ENCODE measurements around the gene TCP11. TPM values are rescaled to one million over a fixed set of nuclear protein-coding genes. Genes with fewer than 3 reads are reported as not detected.

TCP11 gene
- total RNA-seq, 1 donor from 2014 or later, result not detected

DNA sequence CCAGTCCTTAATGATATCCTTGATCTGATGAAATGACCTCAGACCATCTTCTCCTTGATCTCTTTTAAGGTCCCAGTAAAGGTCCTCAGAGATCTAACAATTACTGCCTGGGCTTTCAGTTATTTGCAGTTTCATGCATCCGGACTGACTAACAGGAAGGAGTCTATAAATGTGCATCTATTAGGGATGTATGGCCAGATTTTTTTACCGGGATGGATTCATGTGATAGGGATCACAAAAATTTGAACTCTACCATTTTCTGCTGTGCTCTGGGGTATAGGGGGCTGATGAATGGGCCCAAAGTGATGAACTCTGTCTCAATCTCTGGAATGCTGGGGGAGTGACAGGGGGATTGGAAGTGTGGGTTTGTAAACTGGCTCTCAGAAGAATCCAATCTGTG is 36.5 kb upstream of the TCP11 start:
- DNase-seq (ENCODE audit: extremely low spot score in 2 of 2), result no peak
- Histone ChIP-seq H3K4me1 (peaks cover 25% of the 10 kb centered on the region), H3K27me3 (no peaks in the 10 kb centered on the region), H3K9me3 (no peaks in the 10 kb centered on the region), H3K4me3 (no peak overlapping the region), H3K36me3 (no peaks in the 10 kb centered on the region), H3K27ac (no peak overlapping the region)
- intact Hi-C loops (cut with DNase I), result no loop called here
- TF ChIP-seq POLR2A (IDR thresholded peaks at IDR 0.05) (no peak), POLR2AphosphoS5 (IDR thresholded peaks at IDR 0.05; ENCODE audit: insufficient read depth in 1 of 2, low read depth in 1 of 2) (no peak)
- TF ChIP-seq, protein P1, sequence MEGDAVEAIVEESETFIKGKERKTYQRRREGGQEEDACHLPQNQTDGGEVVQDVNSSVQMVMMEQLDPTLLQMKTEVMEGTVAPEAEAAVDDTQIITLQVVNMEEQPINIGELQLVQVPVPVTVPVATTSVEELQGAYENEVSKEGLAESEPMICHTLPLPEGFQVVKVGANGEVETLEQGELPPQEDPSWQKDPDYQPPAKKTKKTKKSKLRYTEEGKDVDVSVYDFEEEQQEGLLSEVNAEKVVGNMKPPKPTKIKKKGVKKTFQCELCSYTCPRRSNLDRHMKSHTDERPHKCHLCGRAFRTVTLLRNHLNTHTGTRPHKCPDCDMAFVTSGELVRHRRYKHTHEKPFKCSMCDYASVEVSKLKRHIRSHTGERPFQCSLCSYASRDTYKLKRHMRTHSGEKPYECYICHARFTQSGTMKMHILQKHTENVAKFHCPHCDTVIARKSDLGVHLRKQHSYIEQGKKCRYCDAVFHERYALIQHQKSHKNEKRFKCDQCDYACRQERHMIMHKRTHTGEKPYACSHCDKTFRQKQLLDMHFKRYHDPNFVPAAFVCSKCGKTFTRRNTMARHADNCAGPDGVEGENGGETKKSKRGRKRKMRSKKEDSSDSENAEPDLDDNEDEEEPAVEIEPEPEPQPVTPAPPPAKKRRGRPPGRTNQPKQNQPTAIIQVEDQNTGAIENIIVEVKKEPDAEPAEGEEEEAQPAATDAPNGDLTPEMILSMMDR (IDR thresholded peaks at IDR 0.05), result no peak

DNA sequence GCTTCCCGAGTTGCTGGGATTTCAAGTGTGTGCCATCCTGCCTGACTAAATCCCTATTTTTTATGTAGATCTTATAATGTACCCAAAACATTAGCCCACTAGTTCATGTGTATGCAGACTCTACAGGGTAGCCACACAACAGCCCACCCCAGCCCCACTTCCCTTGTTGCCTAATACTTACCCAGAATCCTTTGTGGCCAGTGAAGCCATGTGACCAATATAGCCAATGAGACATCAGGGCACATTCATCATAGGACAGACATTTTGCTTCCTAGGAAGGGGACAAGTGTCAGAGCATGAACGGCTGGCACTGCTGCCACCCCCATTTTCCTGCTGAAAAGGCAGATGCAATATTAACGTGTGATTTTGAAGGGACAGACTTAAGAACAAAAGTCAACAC is 36.0 kb upstream of the TCP11 start:
- no peaks in the 10 kb centered on the region for H3K27me3 ChIP-seq
- intact Hi-C loops (cut with DNase I), result no loop called here

DNA sequence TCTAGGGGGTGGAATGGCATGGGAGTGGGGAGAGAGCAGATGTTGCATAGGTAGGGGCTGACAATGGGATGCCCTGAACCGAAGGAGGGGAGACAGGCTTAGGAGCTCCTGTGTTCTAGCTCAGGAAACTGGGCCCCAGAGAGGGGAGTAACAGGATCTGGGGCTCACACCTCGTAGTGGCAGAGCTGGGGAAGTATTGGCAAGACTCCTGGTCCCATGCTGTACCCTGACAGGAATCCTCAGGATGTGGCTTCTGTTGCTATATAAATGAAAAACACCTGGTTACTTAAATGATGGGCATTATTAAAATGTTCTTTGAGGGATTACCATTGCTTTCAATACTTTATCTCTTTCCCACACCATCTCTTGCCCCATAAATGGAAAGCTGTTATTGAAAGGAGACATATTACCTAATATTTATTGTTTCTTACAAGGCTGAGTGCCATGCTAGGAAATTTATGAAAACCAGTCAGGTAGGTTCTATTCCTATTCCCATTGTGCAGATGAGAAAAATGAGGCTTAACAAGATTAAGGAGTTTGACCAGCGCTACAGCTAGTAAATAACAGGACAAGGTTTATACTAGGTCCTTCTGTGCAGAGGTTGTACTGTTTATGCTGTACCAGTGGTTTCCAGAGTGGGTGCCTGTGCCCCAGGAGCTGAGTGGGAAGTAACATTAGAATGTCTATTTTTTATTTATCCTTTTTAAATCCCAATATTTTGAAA is 35.3 kb upstream of the TCP11 start:
- no peaks in the 10 kb centered on the region for H3K27me3 ChIP-seq
- H3K9me3 ChIP-seq, result no peaks in the 10 kb centered on the region
- DNase-seq (ENCODE audit: extremely low spot score in 2 of 2), result peak in 1 of 2 donors; percentile 11
- H3K4me1 ChIP-seq, result peaks cover 16% of the 10 kb centered on the region
- TF ChIP-seq, protein P1 (IDR thresholded peaks at IDR 0.05), result no peak
- no peak for TF ChIP-seq POLR2AphosphoS5 (IDR thresholded peaks at IDR 0.05; ENCODE audit: insufficient read depth in 1 of 2, low read depth in 1 of 2)
- no peak for TF ChIP-seq POLR2A (IDR thresholded peaks at IDR 0.05)
- intact Hi-C loops (cut with DNase I), result no loop called here
- H3K36me3 ChIP-seq, result no peaks in the 10 kb centered on the region
- no peak overlapping the region for H3K4me3 ChIP-seq
- H3K27ac ChIP-seq, result no peak overlapping the region

More for the DNA sequence above, 36.0 kb upstream of the TCP11 start:
- TF ChIP-seq POLR2AphosphoS5 (IDR thresholded peaks at IDR 0.05; ENCODE audit: insufficient read depth in 1 of 2, low read depth in 1 of 2), result no peak
- no peak for TF ChIP-seq POLR2A (IDR thresholded peaks at IDR 0.05)
- TF ChIP-seq, protein P1 (IDR thresholded peaks at IDR 0.05), result no peak
- Histone ChIP-seq H3K4me3 (no peak overlapping the region), H3K9me3 (no peaks in the 10 kb centered on the region), H3K4me1 (peaks cover 23% of the 10 kb centered on the region), H3K27ac (no peak overlapping the region), H3K36me3 (no peaks in the 10 kb centered on the region)
- DNase-seq (ENCODE audit: extremely low spot score in 2 of 2), result peak in 1 of 2 donors; percentile 16

DNA sequence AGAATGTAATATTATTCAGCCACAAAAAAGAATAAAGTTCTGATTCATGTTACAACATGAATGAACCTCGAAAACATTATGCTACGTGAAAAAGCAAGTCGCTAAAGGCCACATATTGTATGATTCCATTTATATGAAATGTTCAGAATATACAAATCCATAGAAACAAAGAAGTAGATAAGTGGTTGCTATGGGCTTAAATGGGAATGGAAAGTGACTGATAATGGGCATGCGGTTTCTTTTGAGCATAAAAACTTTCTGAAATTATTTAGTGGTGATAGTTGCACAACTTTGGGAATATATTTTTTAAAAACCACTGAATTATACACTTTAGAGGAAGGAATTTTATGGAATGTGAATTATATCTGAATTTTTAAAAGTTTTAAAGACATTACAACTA is 33.4 kb upstream of the TCP11 start:
- no peak for DNase-seq (ENCODE audit: extremely low spot score in 2 of 2)
- Histone ChIP-seq H3K4me1 (peaks cover under 1% of the 10 kb centered on the region), H3K27ac (no peak overlapping the region), H3K36me3 (no peaks in the 10 kb centered on the region), H3K4me3 (no peak overlapping the region), H3K9me3 (no peaks in the 10 kb centered on the region), H3K27me3 (no peaks in the 10 kb centered on the region)
- intact Hi-C loops (cut with DNase I), result no loop called here
- TF ChIP-seq POLR2A (IDR thresholded peaks at IDR 0.05), result no peak
- TF ChIP-seq, protein P1 (IDR thresholded peaks at IDR 0.05), result no peak
- no peak for TF ChIP-seq POLR2AphosphoS5 (IDR thresholded peaks at IDR 0.05; ENCODE audit: insufficient read depth in 1 of 2, low read depth in 1 of 2)

DNA sequence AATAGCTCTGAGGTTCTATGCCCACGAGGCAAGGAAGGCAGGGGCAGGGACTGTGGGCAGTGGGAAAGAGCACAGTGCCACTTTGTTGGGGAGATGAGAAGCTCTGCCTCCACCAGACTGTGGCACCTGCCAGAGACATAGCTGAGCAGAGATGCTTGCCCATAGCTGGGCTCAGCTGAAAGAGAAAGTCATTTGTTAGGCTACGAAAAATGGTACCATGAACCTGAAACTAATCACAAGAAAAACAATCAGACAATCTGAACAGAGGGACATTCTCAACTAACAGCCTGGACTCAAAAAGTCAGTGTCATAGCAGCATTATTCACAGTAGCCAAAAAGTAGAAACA is 32.9 kb upstream of the TCP11 start:
- Histone ChIP-seq H3K4me3 (no peak overlapping the region), H3K4me1 (no peaks in the 10 kb centered on the region), H3K36me3 (no peaks in the 10 kb centered on the region), H3K27ac (no peak overlapping the region), H3K9me3 (no peaks in the 10 kb centered on the region), H3K27me3 (no peaks in the 10 kb centered on the region)
- intact Hi-C loops (cut with DNase I), result no loop called here
- no peak for DNase-seq (ENCODE audit: extremely low spot score in 2 of 2)
- TF ChIP-seq POLR2AphosphoS5 (IDR thresholded peaks at IDR 0.05; ENCODE audit: insufficient read depth in 1 of 2, low read depth in 1 of 2), result no peak
- no peak for TF ChIP-seq POLR2A (IDR thresholded peaks at IDR 0.05)
- TF ChIP-seq, protein P1 (IDR thresholded peaks at IDR 0.05), result no peak

Data from vagina (tissue), 2 donors.